Limb (tissue), 2 donors: ENCODE data around the gene KDM2B.
A peak's percentile ranks its signal among the peaks of the same experiment; 100 is the strongest.

Source experiments
- DNase-seq, 2 donors: peaks; one replicate each; pipeline ENCODE4 v3.0.0-alpha.2; 2016; ENCODE audit errors: extremely low spot score in 2 of 2

KDM2B gene

DNA sequence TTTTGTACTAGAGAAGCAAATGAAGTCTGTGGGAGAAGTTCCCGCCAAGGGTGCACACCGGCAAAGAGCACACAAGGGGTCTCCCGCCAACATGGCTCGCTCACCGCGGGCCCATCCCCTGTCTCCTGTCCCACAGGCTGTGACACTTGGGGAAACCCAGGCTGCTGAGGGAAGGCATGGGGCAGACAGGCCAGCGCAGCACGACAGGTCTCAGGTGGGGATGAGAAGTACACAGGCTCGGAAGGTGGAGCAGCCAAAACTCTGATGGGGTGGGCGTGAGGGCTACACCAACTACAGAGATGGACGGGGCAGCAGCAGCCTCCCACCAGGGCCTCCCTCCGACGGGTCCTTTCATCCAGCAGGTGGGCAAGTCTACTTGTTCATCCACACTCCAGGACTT is 116.5 kb downstream of the KDM2B start:
- no peak for DNase-seq

GRCh38 chr12:121461048-121461447 is 119.8 kb downstream of the KDM2B start:
- no peak for DNase-seq

DNA sequence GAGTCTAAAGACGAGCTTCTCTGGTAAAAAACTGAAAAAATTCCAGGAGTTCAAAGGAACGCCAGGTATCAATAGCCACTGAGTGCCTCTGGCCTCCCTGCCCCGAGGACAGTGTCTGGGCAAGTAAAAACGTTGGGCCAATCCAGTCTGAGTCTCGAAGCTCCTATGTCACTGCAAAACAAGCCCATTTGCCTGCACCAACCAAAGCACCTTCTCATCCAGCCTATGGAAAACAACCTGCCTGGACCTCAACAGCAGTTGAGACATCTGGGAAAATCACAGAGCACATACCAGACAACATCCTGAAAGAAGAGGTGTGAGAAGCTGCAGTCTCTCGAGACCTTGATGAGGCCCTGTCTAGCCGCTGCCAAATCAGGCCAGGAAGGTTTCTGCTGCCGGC is 124.3 kb downstream of the KDM2B start:
- DNase-seq, result no peak

GRCh38 chr12:121455766-121456420 is 124.9 kb downstream of the KDM2B start:
- no peak for DNase-seq

DNA sequence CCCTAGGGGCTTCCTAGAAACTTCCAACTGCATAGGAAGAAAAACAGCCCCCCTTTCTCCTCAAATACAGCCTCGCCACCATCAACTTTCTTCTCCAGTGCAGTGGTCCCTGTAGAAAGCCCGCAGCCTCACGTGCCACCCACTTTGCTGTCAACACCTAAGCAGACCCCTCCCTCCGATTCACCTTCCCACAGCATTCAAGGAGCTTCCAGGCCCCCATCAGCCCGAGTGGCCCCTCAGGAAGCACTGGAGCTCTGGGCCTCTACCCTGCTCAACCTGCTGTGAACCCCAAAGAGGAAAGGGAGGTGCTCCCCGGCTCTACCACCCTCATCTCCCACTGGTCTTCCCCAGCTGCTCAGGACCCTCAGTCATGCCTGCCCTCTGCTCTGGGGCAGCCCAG is 125.9 kb downstream of the KDM2B start:
- no peak for DNase-seq

- no peak for DNase-seq
These were observed 127.2 kb downstream of the KDM2B start for GRCh38 chr12:121453629-121454028.

GRCh38 chr12:121452985-121453360 is 127.8 kb downstream of the KDM2B start:
- DNase-seq, result no peak

- DNase-seq, result peak in 1 of 2 donors; percentile 44
These were observed 128.4 kb downstream of the KDM2B start for GRCh38 chr12:121452340-121452984.

GRCh38 chr12:121451961-121452339 is 128.9 kb downstream of the KDM2B start:
- no peak for DNase-seq

- no peak for DNase-seq
These were observed 132.0 kb downstream of the KDM2B start for GRCh38 chr12:121448771-121449315.

DNA sequence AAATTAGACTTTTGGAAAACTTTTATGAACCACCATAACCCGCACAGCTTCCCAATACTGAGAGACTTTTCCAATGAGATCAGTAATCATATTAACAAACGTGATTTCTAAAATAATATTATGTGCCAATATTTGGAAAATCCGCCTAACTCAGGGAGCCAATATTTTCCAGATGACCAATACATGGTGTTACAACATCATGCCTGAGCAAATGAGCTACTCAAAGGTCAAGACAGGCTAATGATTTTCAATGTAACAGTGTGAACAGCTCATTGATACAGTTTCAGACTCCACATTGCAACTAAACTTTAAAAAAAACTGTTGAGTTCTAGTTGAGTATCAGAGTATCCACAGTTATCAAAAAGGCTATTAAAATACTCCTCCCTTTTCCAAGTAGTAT is 134.1 kb downstream of the KDM2B start:
- DNase-seq, result no peak

DNA sequence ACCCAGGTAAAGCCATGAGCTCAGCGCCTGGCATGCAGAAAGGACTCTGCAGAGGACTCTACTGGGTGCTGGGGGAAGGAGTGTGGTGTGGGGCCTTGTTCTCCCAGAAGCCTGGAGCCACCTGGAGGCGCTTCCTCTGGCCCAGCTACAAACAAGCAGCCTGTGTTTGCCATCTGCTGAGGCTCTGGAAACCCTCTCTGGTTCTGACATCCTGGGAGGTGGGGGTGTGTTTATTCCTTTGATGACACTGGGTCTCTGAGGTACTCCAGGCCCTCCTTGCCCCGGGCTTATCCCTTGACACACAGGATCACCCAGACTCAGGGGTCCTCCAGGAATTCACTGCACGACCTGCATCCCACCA is 136.0 kb downstream of the KDM2B start:
- no peak for DNase-seq

DNA sequence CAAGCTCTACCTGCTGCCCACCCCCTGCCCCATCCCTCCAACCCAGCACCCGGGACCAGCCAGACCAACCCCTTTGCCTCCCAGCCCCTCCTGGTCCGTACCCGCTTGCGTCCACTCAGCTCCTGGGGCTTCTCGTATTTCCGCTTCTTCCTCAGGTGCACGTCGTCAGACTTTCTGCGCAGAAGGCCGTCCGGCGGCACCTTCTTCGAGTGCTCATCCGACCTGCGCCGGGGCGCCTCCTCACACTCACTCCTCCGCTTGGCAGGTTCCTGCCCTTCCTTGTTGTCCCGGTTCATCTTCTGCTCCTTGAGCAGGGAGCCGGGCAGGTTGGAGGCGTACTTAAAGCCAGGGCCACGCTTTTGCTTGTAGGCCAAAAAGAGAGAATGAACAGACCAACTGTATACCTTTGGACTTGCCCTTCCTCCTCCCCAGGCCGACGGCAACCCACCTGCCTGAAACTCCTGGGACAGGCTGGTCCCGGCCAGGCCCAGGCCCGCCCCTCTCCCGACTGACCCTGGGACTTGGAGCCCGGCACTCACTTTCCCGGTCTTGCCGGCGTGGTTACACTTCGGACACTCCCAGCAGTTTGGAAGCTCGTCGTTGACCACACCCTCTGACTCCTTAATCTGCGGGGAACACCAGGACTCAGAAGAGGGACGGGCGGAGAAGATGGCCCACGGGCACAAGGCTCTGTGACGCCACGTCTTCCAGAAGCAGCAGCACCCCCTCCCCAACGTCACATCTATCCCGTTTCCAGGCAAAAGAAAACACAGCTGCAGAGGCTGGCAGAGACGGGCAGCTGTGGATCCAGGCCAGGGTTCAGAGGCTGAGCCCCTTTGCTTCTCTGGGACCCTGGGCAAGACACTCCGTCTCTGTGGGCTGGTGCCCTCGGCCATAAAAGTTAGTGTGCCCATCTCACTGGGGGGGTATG is 136.6 kb downstream of the KDM2B start:
- DNase-seq, result no peak

DNA sequence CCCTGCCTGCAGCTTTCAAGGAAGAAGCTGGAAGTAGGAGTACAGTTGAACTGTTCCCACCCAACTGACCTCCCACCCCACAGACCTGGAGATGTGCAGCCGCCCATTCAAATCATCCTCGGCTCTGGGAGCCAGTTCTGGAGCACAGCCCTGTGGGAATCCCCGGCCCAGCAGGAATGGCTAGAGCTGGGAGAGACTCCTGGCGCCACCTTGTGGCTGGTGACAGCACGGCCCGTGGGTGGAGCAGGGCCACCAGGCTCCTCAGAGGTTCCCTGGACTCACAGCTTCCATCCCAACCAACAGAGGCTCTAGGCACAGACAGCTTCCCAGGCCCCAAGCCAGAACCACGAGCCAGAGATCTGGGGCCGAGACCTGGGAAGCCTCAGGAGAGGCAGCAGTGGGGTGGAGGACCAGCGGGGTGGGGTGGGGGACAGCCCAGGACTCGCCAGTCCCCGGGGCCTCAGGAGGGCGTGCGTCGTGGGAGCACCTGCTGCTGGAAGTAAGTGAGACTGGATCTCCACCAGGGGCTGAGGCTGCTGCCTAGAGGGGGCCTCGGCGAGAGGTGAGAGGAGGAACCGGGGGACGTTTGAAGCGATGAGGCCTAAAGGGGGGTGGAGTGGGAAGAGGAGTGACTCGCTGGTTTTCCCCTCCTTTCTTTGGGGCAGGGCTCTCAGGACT is 137.5 kb downstream of the KDM2B start:
- peak; percentile 72 to 82 for DNase-seq

DNA sequence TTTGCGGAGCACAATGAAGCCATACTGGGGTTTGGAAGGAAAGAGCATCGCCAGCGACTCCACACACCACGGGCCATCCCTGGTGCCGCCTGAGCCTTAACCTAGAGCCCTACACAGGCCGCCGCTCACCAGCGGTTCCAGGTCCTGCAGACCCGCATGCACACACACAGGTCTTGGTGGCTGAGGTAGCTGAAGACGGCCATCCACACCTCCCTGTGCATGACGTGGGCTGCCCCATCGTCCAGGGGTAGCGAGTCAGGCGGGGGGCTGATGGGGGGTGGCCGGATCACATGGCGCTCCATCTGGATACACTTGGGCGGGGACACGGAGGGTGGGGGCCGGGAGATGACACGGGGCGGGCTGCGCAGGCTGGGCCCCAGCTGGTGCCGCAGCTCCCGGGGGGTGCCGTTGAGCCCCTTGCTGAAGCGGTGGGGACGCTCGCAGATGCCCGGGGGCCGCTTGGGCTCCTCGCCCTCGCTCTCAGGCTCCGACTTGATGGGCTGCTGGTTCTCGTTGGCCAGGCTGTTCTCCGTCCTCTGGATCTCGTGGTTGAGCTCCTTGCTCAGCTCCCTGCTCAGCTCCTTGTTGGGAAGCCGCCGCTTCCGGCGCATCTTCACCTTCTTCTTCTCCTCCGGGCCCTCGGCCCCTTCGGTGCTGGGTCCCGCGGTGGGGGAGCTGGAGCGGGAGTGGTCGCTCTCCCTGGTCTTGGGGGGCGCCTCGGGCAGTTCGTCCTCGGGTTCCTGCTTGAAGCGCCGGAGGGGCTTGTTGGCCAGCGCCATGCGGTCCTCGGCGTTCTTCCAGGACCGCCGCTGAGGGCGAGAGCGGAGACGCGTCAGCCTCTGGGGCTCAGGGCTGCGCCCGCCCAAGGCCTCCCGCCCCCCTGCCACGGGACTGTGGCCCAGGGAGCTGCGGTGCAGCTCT is 138.5 kb downstream of the KDM2B start:
- no peak for DNase-seq

DNA sequence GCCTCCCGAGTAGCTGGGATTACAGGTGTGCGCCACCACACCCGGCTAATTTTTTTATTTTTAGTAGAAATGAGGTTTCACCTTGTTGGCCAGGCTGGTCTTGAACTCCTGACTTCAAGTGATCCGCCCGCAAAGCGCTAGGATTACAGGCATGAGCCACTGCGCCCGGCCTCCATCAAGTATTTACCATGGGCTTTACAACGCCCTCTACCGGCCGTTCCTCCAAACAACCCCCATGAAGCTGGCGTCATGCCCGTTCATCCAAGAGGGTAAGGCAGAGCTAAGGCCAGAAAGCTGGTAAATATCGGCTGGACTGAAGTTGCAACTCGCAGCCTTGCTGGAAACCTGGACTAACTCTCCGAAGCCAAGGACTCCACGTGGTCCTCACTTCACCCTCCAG is 139.3 kb downstream of the KDM2B start:
- no peak for DNase-seq

GRCh38 chr12:121440768-121441167 is 140.1 kb downstream of the KDM2B start:
- DNase-seq, result no peak

DNA sequence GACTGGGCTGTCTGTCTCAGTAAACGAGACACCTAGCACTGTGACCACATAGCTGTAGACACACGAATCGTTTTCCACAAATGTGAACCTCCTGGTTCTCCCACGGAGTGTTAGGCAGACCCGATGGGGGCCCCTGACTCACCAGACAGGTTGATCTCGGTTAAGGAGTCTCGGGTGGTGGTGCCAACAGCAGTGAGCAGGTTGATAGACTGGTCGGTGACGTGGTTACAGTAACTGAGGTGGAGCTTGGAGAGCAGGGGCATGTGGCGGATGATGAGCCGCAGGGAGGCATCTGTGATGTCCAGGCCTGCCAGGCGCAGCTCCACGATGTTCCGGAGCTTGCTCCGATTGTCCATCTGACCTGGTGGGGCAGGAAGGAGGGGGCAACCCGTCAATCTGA is 141.1 kb downstream of the KDM2B start:
- no peak for DNase-seq

DNA sequence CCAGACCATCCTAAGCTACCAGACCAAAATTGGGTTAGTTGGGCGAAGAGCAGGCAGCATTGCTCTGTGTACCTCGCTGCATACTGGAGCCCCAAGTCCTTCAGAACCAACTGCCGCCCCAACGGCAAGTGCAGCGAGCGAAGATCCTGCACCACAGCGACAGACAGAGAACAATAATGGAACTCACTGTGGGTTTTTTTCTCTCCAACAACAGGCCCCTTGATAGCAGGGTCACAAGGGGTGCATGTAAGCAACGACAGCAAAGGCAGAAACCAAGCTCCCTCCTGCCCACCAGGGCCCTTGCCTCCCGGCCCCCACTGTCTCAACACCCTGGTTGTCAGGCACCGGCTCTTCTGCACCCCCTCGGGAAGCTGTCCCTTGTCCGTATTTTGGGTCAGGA is 141.9 kb downstream of the KDM2B start:
- DNase-seq, result no peak

GRCh38 chr12:121436706-121437105 is 144.1 kb downstream of the KDM2B start:
- DNase-seq, result no peak
